Testis (tissue), 2 donors: ENCODE data around the gene PROM2.

Experiments
- POLR2A ChIP-seq: fragments of 450-650 bp; IDR thresholded peaks from one replicate; pipeline ENCODE4 v1.6.1; 2017; ENCODE audit warnings: antibody characterized with exemption, mild to moderate bottlenecking, moderate library complexity
- TF ChIP-seq, protein P1 (sequence below), 3 experiments: fragments of 450-650 bp in 2 of 3; fragments of 200-600 bp in 1 of 3; sonication (generic) in 1 of 3; IDR thresholded peaks; one replicate each; pipeline ENCODE4 v1.5.1; 2016 to 2019; ENCODE audit warnings: antibody characterized with exemption in 3 of 3, mild to moderate bottlenecking in 2 of 3, moderate library complexity in 1 of 3

DNA sequence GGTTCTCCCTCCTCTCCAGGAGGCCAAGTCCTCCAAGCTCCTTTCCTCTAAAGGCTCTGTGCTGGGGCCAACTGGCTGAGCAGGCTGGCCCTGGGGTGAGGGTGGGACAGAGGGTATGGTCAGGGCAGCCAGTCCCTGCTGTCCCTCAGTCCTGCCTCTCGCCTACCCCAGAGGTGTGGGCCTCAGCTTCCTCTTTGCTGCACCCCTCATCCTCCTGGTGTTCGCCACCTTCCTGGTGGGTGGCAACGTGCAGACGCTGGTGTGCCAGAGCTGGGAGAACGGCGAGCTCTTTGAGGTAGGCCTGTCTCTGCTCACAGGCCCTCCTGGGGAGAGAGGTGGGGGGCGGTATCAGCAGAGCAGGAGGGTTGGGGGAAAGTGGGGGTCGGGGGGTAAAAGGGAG is 6.8 kb downstream of the PROM2 start:
- TF ChIP-seq POLR2A: no peak
- TF ChIP-seq, protein P1, sequence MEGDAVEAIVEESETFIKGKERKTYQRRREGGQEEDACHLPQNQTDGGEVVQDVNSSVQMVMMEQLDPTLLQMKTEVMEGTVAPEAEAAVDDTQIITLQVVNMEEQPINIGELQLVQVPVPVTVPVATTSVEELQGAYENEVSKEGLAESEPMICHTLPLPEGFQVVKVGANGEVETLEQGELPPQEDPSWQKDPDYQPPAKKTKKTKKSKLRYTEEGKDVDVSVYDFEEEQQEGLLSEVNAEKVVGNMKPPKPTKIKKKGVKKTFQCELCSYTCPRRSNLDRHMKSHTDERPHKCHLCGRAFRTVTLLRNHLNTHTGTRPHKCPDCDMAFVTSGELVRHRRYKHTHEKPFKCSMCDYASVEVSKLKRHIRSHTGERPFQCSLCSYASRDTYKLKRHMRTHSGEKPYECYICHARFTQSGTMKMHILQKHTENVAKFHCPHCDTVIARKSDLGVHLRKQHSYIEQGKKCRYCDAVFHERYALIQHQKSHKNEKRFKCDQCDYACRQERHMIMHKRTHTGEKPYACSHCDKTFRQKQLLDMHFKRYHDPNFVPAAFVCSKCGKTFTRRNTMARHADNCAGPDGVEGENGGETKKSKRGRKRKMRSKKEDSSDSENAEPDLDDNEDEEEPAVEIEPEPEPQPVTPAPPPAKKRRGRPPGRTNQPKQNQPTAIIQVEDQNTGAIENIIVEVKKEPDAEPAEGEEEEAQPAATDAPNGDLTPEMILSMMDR (IDR thresholded peaks at IDR 0.05): no peak
